Activated T-cell treated with anti-CD3 and anti-CD28 coated beads, Interleukin-2, amount 50 U/mL, for 72 hours (primary cell): ENCODE results near the gene NRBF2. TPM values are rescaled to one million over a fixed set of nuclear protein-coding genes. Genes with fewer than 3 reads are reported as not detected.

ENCODE experiments used
- ATAC-seq, 2 donors: fragments of 150-1000 bp; cut with Tn5 transposase; replicated peaks in 1 of 2; 2 replicates each; pipeline ENCODE4 v1.10.0; 2021; ENCODE audit warnings: moderate library complexity in 2 of 2, mild to moderate bottlenecking in 1 of 2
- DNase-seq, 2 donors: peaks; one replicate each; pipeline ENCODE4 v3.0.0; 2021 to 2022; ENCODE audit warnings: mixed read lengths in 1 of 2
- H3K27ac Mint-ChIP-seq: one replicate; pipeline ENCODE4 v1.8.0; 2022; ENCODE audit warnings: mild to moderate bottlenecking, moderate library complexity, mixed read lengths
- H3K27me3 Mint-ChIP-seq: one replicate; pipeline ENCODE4 v1.8.0; 2022; ENCODE audit warnings: low read depth, mixed read lengths
- H3K36me3 Mint-ChIP-seq, 2 donors: one replicate each; pipeline ENCODE4 v1.8.0; 2022; ENCODE audit warnings: mixed read lengths in 2 of 2, mild to moderate bottlenecking in 1 of 2; ENCODE audit not compliant: insufficient read depth in 2 of 2
- H3K4me1 Mint-ChIP-seq: one replicate; pipeline ENCODE4 v1.8.0; 2022; ENCODE audit warnings: low read depth, mixed read lengths
- H3K4me3 Mint-ChIP-seq, 2 donors: one replicate each; pipeline ENCODE4 v1.8.0; 2022; ENCODE audit warnings: mild to moderate bottlenecking in 2 of 2, mixed read lengths in 2 of 2, moderate library complexity in 2 of 2
- H3K9me3 Mint-ChIP-seq, 2 donors: one replicate each; pipeline ENCODE4 v1.8.0; 2022; ENCODE audit warnings: mixed read lengths in 2 of 2
- total RNA-seq, 2 donors: library from RNA; stranded (reverse); gene quantifications; one replicate each; pipeline ENCODE4 v1.2.3, GENCODE V29; 2022

The NRBF2 gene
- total RNA-seq, 2 donors from 2014 or later: 26.3 to 30.1 TPM

DNA sequence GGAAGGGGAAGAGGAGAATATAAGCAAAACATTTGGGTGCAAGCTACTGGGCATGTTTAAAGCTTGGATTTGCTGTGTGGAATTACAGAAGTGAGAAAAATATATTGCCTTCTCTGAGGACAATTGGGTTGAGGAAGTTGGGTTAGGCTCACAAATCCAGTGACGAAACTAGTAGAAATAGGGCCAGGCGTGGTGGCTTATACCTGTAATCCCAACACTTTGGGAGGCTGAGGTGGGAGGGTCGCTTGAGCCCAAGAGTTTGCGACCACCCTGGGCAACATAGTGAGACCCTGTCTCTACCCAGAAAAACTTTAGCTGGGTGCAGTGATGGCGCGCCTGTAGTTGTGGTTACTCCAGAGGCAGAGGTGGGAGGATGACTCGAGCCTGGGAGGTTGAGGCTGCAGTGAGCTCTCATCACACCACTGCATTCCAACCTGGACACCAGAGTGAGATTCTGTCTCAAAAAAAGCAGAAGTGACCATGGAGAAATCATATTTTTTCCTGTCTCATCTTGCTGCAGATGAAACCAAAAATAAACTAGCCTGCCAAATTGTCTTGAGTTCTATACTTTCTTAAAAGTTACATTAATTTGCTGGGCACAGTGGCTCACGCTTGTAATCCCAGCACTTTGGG lies 22.4 kb downstream of the NRBF2 start:
- Mint-ChIP-seq H3K4me1 (peaks cover 20% of the 10 kb centered on the region), H3K9me3 (no peaks in the 10 kb centered on the region), H3K36me3 (peaks cover 0 to 13% of the 10 kb centered on the region in 2 donors), H3K27me3 (no peaks in the 10 kb centered on the region), H3K27ac (no peak overlapping the region), H3K4me3 (no peak overlapping the region)
- DNase-seq: no peak
- peak in 1 of 2 donors; percentile 16 for ATAC-seq

- peak overlapping the region; percentile 78 for H3K27ac Mint-ChIP-seq
- ATAC-seq (peak in 1 of 2 donors; percentile 23), DNase-seq (no peak)
- H3K9me3 Mint-ChIP-seq: no peaks in the 10 kb centered on the region
- peaks cover 0 to 13% of the 10 kb centered on the region in 2 donors for H3K36me3 Mint-ChIP-seq
- no peak overlapping the region for H3K4me3 Mint-ChIP-seq
- peaks cover 20% of the 10 kb centered on the region for H3K4me1 Mint-ChIP-seq
- no peaks in the 10 kb centered on the region for H3K27me3 Mint-ChIP-seq
Measured at GRCh38 chr10:63156236-63156635, 23.1 kb downstream of the NRBF2 start.

DNA sequence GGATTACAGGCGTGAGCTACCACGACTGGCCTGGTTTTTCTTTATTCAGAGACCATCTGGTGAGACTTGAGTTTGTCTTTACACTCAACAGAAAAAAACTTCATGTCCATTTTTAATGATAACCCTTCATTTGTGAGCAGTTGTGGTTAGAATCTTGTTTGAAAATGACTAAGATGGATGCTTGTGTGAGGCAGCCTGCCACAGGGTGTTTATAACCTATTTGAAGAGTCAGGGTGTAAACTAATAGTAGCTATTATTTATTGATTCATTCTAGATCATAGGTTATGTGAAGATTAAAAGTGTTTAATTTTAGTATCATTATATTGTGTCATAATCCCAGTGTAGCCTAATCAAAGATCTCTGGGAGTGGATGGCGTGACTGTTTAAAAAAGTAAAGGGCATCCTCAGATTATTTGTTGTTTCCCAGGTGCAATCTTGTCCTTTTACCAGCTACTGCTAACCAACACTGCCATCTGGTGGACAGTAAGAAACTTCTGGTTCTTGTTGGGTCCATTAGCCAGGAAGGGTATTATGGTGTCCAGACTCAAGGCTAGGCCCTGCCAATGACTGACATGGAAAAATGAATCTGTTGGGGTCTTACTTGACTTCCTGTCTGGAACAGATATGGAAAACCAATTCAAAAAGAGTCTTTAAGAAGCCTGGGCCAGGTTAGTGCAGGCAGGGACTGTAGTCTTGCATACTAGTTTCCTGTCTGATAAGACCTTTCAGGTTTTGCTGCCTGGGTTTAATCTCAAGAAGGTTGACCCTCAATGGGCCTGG lies 24.9 kb downstream of the NRBF2 start:
- ATAC-seq (peak; percentile 66 to 76), DNase-seq (peak; percentile 48 to 50)
- Mint-ChIP-seq H3K27ac (no peak overlapping the region), H3K4me1 (peaks cover 25% of the 10 kb centered on the region), H3K4me3 (no peak overlapping the region), H3K36me3 (peaks cover 0 to 12% of the 10 kb centered on the region in 2 donors), H3K9me3 (no peaks in the 10 kb centered on the region), H3K27me3 (no peaks in the 10 kb centered on the region)

DNA sequence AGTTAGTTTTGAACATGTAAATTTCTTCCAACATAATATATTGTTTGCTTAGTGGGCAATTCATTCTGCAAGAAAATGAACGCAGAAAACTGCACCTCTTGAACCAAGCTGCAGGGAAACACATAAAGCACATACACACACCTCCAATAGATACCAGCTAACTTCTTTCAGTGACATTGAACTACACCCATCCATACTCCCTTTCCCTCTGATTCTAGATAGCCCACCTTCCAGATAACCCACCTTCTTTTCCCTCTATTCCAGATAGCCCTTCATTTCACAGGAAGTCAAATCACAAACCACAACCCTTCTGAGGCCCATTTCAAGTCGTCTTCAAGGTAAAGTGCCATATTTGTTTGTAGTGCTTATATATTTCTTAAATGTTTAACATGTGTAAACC lies 28.5 kb downstream of the NRBF2 start:
- H3K9me3 Mint-ChIP-seq: no peaks in the 10 kb centered on the region
- peaks cover 0 to 2% of the 10 kb centered on the region in 2 donors for H3K36me3 Mint-ChIP-seq
- no peak overlapping the region for H3K4me3 Mint-ChIP-seq
- H3K27me3 Mint-ChIP-seq: no peaks in the 10 kb centered on the region
- H3K4me1 Mint-ChIP-seq: peaks cover 13% of the 10 kb centered on the region
- DNase-seq: no peak
- peak overlapping the region; percentile 0 for H3K27ac Mint-ChIP-seq
- ATAC-seq: no peak

DNA sequence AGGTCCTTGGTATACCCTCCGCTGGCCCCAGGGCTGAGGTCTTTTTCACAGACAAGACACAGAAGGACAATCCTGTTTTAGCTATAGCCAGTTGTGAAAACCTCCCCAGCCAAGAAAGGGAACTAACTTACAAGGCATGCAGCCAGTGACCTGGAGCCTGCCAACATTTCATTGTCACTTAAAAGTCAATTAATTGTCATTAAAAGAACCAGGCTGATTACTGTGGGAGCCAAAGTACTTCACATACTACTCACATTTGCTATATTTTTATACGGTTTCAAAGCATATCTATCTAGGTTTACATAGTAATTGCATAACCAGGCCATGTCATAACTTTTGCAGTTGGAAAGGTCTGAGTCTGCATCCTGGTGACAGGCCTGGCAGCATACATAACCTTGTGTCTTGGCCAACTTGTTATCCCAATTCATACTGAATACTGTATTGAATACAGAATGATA lies 31.1 kb downstream of the NRBF2 start:
- Mint-ChIP-seq H3K4me1 (peaks cover 5% of the 10 kb centered on the region), H3K27me3 (no peaks in the 10 kb centered on the region), H3K27ac (no peak overlapping the region), H3K9me3 (no peaks in the 10 kb centered on the region), H3K36me3 (peaks cover 0 to 7% of the 10 kb centered on the region in 2 donors), H3K4me3 (no peak overlapping the region)
- DNase-seq: no peak
- ATAC-seq: no peak

- Mint-ChIP-seq H3K9me3 (no peaks in the 10 kb centered on the region), H3K36me3 (peaks cover 2 to 11% of the 10 kb centered on the region in 2 donors), H3K27ac (peak overlapping the region; percentile 56), H3K4me3 (no peak overlapping the region), H3K27me3 (no peaks in the 10 kb centered on the region), H3K4me1 (peaks cover 9% of the 10 kb centered on the region)
- DNase-seq (no peak), ATAC-seq (no peak)
Measured at GRCh38 chr10:63165249-63165648, 32.1 kb downstream of the NRBF2 start.

DNA sequence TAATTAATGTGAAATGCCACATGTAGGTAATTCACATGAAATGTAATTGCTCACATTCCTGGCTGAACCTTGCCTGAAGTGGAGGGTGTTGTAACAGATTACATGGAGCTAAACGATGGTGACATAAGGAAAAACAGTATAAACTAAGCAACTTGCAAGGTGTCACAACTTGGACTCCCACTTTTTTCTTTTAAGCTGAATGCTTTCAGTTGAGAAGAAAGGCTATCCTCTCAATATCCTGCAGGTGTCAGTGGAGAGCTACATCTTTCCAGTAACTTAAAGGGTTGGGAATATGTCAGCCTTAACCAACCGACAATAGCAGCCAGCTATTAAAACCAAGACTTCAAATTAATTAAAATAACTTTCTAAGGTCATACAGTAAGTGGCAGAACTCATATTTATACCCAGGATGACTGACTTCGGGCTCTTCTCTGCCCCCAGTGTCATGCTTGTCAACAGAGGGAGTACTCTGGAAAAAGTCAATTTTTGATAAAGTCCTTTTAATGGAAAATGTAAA lies 33.7 kb downstream of the NRBF2 start:
- H3K4me3 Mint-ChIP-seq: no peak overlapping the region
- peaks cover 3 to 21% of the 10 kb centered on the region in 2 donors for H3K36me3 Mint-ChIP-seq
- no peaks in the 10 kb centered on the region for H3K9me3 Mint-ChIP-seq
- H3K27ac Mint-ChIP-seq: no peak overlapping the region
- no peaks in the 10 kb centered on the region for H3K27me3 Mint-ChIP-seq
- peaks cover 20% of the 10 kb centered on the region for H3K4me1 Mint-ChIP-seq
- ATAC-seq (peak; percentile 38 to 54), DNase-seq (peak in 1 of 2 donors; percentile 43)

GRCh38 chr10:63168821-63169462 lies 35.8 kb downstream of the NRBF2 start:
- Mint-ChIP-seq H3K36me3 (peaks cover 8 to 28% of the 10 kb centered on the region in 2 donors), H3K27ac (peak overlapping the region; percentile 90)
- ATAC-seq: no peak

GRCh38 chr10:63169624-63170023 lies 36.5 kb downstream of the NRBF2 start:
- H3K9me3 Mint-ChIP-seq: no peaks in the 10 kb centered on the region
- DNase-seq: no peak
- H3K36me3 Mint-ChIP-seq: peaks cover 8 to 35% of the 10 kb centered on the region in 2 donors
- H3K27ac Mint-ChIP-seq: no peak overlapping the region
- no peak overlapping the region for H3K4me3 Mint-ChIP-seq
- no peak for ATAC-seq
- no peaks in the 10 kb centered on the region for H3K27me3 Mint-ChIP-seq
- peaks cover 47% of the 10 kb centered on the region for H3K4me1 Mint-ChIP-seq

More at GRCh38 chr10:63168821-63169462, 35.8 kb downstream of the NRBF2 start:
- no peak for DNase-seq
- no peaks in the 10 kb centered on the region for H3K9me3 Mint-ChIP-seq
- H3K4me3 Mint-ChIP-seq: no peak overlapping the region
- H3K27me3 Mint-ChIP-seq: no peaks in the 10 kb centered on the region
- H3K4me1 Mint-ChIP-seq: peaks cover 40% of the 10 kb centered on the region

GRCh38 chr10:63171255-63171855 lies 38.2 kb downstream of the NRBF2 start:
- H3K27me3 Mint-ChIP-seq: no peaks in the 10 kb centered on the region
- ATAC-seq: no peak
- H3K9me3 Mint-ChIP-seq: no peaks in the 10 kb centered on the region
- no peak for DNase-seq
- H3K4me1 Mint-ChIP-seq: peaks cover 56% of the 10 kb centered on the region
- peak overlapping the region; percentile 11 to 43 for H3K4me3 Mint-ChIP-seq
- peak overlapping the region; percentile 64 for H3K27ac Mint-ChIP-seq
- H3K36me3 Mint-ChIP-seq: peaks cover 8 to 35% of the 10 kb centered on the region in 2 donors

GRCh38 chr10:63171926-63172325 lies 38.8 kb downstream of the NRBF2 start:
- Mint-ChIP-seq H3K27ac (peak overlapping the region; percentile 64), H3K4me1 (peaks cover 56% of the 10 kb centered on the region), H3K36me3 (peaks cover 8 to 37% of the 10 kb centered on the region in 2 donors), H3K9me3 (no peaks in the 10 kb centered on the region), H3K27me3 (no peaks in the 10 kb centered on the region), H3K4me3 (peak overlapping the region; percentile 11 to 39)
- ATAC-seq: no peak
- no peak for DNase-seq

GRCh38 chr10:63173468-63174232 lies 40.5 kb downstream of the NRBF2 start:
- Mint-ChIP-seq H3K9me3 (no peaks in the 10 kb centered on the region), H3K4me3 (peak overlapping the region; percentile 2 to 78), H3K4me1 (peaks cover 67% of the 10 kb centered on the region), H3K27ac (peak overlapping the region; percentile 96), H3K36me3 (peaks cover 10 to 49% of the 10 kb centered on the region in 2 donors), H3K27me3 (no peaks in the 10 kb centered on the region)
- ATAC-seq (peak; percentile 97 to 98), DNase-seq (no peak)
